Epidermal melanocyte (primary cell): ENCODE data around the gene DIAPH3.

Source experiments
- DNase-seq: peaks from one replicate; pipeline ENCODE4 v3.0.0; 2011; ENCODE audit warnings: low spot score; ENCODE audit not compliant: insufficient read length

Gene DIAPH3

DNA sequence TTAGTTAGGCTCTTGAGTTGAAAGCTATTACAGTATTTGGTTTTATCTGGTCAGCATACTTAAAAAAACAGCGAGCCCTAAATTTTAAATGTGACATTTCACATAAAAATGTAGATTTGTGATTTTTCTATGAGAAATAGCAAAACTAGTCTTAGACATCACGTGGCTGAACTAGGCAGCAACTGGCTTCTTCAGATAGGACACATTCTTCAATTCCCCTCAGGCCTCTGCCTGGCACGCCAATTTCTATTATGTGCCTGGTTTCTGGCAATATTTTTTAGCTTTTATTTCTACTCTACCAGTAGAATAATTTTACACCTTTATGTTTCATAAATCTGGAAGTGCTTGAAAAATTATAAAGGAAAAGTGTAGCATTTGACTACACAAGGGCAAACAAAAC is 433.7 kb downstream of the DIAPH3 start:
- no peak for DNase-seq

DNA sequence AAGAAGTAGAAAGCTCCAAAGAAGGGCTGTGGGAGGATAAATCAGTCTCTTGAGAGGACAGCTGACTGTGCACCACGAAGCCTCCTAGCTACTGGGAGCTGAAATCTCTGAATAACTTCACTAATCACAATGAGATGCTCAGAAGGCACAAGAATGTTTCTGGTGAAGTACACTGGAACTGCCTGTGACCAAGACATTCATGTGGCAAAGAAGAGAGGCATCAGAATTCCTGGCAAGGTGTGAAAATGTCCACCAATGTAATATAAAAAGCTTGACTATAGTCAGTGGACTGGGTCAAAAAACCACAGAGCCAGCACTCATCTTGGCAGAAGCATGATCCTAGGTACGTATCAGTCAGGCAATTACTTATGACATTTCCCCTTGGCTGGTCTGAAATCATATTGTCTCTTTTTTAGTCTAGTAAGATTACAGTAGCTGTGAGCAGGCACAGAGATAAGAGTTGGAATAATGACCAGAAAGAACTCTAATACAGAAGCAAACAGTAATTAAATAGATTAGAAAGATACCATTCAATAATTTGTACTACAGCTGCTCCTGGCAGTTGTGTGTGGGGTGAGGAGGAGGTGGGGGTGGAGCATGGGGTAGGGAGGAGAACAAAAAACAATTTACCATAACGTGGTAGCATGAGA is 434.7 kb downstream of the DIAPH3 start:
- DNase-seq: no peak

DNA sequence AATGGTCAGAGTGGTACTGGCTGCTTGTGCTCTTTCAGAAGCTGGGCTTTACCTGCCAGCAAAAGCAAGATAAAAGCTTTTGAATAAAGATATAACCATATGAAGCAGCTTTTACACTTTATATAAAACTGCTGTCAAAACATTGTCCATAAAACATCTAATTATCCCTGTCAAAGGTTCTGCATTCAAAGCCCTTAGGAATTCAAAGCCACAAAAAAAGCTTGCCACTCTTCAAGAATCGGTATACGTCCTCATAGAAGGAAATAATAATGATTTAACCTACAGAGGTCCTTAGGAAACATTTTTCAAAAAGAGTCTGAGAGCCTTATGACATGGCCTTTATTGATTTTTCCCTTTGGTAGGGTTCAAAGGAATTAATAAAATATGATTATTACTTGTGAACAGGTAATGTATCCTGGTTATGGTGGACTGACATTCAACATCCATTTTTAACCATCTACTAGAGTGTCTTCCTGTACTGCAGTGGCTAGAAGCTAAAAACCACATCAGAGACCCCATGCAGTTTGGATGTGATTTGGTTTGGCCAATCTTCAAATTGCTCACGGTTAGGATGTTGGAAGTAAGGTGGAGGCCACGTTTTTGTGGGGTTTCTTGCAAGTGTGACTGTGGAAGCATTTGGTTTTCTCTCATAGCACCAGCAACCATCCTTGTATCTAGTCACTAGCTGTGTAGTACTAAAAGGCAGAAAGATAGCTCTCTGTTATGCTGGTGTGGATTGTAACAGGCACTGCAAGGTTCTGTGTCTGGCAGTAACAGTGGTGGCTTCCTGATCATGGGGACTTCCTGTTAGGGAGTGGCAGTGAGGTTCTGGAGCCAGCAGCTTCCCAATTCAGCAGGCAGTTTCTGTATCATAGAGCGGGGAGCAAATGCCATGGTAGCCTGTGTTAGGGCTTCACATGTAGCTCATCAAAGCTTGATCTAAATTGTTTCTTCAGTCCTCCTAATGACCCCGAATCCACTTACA is 441.5 kb downstream of the DIAPH3 start:
- DNase-seq: no peak

DNA sequence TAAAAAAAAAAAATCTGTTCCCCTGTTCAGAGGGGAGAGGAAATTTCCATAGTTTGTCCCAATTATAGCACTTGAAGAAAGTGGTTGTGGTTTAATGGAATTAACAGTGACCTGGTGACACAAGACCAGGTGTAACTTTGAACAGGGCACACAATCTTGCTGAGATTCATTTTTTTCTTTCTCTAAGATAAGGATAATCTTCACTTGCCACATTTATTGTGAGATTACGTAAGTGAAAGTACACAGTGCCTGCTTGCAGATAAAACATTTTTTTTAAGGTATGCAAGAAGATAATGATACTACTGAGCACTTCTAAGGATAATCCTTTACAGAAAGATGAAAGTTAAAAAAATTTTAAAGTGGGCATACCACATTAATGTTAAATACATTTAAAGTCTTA is 448.1 kb downstream of the DIAPH3 start:
- DNase-seq: no peak

DNA sequence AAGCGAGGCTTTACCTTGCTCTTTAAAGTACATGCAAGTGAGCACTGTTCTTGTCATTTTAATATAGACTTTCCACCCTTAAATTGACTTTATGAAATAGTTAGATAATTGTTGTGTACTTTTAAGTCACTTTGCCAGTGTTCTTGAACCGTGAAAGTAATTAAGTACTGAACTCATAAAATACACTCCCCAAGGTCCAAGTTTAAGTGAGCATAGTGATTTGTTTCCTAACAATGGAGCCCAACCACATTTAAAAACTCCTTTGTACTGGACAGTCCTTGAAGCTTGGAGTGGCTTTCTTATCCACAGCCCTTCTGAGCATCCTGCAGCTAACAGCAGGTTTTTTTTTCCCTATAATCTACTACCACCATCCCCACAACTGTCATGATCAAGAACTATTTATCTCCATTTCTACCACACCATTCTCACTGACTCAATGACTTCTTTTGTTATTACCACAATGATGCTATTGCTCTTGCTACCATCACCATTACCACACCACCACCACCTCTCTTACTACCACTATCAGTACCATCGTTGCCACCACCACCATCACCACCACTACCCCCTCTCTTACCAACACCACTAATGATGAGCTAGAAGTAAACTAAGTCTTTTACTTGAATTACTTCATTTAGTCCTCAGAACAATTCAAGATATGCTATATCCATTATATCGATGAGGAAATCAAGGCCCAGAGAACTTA is 452.6 kb downstream of the DIAPH3 start:
- DNase-seq: no peak

DNA sequence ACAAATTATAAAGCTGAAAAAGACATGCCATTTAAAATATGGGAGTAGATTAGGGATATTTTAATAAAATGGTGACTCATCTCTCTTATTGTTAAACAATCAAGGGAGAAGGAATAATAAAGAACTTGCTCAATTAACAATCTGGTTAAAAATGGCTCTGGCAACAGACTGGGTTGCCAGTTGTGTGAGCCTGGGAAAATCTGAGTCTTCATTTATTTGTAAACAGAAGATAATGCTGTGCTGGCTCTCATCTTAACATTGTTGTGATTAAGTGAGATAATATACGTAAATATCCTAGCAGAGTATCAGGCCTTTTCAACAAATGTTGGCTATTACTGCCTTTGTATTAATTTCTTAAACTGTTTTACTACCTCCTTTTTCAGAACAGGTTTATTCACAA is 453.3 kb downstream of the DIAPH3 start:
- DNase-seq: no peak

DNA sequence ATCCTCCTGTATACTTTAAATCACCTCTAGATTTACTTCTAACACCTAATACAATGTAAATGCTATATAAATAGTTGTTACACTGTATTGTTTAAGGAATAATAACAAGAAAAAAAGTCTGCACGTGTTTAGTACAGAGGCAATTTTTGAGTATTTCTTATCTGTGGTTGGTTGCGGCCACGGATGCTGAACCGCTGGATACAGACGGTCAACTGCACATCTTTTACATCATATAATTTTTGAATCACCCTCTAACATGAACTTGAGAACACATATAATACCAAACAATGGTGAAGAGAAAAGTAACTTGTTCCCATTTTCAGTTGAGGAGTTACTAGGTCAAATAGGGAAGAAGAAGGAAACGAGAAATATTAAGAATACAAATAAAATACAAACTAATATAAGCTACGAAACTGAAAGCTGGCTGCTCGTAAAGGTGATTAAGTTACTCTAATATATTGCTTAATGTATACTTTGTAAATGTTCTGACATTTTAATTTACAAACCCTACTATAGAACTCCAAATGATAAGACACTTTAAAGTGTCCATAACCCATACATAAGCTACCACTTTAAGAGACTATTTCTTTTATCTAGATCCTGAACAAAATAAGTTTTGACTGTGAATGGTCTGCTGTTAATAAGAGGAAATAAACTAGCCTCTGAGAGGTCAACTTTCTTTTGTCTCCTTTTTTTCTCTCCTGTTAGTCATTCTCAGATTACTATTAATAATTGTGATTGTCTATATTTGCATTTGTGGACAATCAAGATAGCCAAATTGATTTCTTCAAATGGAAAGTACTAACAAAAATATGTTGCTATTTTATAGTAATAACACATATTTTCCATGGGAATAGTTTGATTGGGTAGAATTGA is 457.4 kb downstream of the DIAPH3 start:
- no peak for DNase-seq

DNA sequence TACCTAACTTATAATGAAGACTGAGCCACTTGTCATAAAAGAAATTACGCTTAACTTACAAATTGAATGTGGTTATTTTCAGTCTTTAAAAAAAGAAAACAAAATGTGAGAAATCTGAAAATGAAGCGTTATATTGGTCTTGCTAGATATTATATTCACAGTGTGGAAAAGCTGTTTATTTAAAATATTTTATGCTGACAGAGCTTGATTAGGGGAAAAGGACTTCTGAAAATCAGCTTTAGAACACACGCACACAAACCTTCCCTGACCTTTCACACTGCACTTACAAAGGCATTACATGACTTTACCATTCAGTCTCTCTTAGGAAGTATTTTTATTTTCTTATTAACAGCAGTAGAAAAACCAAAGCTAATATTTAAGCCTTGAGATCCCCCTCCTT is 461.5 kb downstream of the DIAPH3 start:
- no peak for DNase-seq

DNA sequence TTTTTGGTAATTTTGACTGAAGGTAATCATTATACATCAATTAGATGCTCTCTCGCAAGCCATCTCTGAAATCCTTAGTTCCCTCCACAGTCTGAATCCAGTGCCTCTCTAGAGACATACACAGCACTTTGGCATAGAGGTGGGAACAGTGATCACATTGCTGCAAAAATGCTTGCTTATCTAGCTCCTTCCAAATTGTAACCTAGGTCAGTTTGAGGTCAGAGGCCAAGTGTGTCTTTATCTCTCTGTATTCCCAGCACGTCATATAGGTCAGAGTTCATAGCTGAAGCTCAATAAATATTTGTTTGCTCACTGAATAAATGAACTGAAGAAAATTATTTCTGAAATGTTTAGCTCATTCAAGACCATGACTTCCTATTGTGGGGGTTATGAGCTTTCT is 462.5 kb downstream of the DIAPH3 start:
- DNase-seq: no peak

DNA sequence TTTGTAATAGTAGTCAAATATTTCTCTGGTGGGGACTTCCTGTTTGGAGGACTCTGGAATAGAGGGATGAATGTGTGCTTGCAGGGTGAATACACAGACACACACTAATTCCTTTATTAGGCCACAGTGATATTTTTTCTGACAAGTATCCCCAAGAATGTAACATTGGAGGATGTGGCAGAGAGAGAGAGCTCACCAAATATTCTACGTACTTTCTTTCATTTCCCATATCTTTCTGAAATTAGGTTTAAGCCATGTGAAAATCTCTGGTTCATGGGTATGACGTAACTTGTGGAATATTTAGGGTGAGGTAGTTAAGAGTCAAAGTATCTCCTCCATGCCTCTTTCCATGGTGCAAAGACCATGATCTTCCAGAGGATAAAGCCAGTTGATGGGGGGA is 463.4 kb downstream of the DIAPH3 start:
- no peak for DNase-seq

DNA sequence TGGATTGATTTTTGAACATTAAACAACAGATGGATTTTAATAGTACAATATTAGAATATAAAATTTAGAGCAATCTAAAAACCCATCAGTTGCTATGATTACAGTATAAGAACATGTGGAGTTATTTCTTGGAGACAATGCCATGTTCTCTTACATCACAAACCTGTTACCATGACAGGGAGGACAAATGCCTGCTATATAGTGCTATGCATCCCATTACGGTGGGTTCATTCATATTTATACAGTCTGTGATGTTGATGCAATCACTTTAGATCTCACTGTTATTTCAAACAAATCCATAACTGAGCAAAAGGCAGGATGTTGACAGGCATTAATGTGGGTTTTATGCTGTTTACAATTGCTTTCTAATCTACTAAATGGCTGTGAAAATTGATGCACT is 467.5 kb downstream of the DIAPH3 start:
- no peak for DNase-seq

DNA sequence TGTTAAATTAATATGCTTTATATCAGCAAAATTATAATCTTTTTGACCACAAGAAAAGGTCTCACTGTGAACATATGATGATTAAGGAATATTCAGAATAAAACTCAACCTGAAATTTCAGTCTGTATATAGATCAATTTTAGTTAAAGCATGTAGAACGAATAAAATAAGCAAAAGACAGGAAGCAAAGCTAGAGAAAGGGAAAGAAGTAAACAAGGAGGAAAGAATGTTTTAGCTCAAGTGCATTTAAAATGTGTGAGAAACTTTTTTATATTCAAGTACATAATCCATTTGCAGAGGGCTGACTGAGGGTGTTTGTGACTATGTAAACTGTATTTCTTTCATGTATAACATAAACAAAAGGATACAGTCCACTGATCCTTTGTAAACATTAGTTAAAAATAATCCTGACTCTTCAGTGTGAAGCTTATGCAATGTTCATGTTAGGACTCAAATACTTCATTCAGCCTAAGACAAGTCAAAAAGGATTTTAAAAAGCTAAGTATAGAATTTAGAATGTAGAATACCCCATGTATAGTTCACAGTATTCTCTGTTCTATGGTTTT is 472.1 kb downstream of the DIAPH3 start:
- no peak for DNase-seq

DNA sequence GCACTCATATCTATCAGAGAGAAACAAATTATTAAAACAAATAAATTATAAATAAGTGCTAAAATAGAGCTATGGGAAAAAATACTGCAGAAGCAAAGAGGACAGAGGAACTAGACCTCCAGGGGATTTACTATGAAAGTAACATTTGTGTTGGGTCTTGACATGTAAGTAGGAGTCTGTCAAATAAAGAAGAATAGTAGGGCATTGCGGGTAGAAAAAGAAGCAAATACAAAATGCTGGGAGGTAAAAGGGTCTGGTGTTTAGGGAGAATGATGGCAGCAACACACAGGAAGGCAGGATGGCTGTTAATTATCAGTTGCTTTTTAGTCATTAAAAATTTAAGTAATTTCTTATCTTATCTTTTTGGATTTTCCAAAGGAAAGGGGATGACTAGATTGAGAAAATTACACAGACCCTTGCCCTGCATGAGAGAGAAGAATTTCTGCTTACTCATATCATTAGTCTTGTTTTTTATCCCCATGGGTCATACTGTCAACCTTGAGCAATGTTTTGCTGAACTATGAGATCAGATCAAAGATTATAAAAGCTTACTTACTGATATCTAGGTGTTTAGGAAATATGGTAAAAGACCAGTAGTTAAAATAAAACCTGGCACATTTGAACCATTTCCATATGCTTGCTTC is 472.7 kb downstream of the DIAPH3 start:
- no peak for DNase-seq

DNA sequence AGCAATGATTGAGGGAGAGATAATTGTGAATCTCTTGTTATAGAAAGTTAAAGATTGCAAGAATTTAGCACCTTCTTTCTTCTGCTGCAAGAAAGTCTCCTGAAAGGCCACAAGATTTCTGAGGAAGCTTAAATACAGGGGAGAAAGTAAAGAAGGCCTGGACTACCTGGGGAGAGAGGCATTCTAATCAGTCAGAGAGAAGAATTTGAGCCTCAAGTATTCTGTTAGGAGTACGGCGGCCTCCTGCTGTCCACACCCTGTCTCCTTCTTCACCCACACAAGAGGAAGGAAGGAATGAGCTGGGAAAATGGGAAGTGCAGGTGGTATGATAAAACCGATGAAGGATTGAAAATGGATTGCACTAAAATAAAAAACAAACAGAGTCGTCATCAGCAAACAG is 474.7 kb downstream of the DIAPH3 start:
- no peak for DNase-seq

DNA sequence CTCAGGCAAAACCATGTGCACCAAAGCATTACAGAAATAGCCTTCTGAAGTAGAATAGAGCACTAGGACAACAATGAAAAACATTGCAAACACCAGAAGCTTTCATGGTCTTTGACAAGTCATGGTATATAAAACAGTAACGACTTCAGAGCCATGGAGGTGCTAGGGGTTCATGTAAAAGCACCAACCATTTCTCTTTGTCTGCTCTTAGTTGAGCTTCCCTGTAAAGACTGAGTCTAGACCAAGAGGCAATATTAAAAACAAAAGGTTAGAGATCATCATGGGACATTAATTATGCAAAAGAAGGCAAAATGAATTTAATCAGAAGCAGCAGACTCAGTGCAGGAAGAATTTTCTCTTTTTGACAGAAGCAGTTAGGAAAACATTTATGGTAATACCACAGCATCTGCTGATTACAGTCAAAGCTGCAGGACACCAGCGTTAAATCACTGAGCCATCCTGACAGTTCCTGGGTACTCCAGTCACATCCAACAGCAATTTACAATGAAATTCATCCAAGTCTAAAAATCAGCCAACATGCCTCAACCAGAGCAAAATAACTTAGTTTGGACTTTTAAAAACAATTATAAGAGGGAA is 476.8 kb downstream of the DIAPH3 start:
- DNase-seq: no peak

DNA sequence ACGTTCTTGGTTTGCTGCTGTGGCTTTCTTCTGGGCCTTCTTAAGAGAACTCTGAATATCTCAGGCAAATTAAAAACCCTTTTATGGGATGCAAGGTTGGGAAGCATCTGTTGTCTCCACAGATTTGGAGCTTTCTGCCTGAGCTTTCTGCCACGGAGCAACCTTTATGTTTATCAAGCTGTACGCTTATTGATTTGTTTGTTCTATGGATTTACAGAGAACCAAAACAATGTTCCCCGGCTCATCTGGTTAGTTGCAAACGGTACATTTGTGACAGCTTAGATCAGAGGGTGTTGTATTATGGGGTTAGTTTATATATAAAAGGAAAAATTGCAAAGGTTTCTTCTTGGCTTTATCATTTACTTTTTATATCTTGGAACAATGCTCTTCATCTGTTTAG is 479.6 kb downstream of the DIAPH3 start:
- no peak for DNase-seq

DNA sequence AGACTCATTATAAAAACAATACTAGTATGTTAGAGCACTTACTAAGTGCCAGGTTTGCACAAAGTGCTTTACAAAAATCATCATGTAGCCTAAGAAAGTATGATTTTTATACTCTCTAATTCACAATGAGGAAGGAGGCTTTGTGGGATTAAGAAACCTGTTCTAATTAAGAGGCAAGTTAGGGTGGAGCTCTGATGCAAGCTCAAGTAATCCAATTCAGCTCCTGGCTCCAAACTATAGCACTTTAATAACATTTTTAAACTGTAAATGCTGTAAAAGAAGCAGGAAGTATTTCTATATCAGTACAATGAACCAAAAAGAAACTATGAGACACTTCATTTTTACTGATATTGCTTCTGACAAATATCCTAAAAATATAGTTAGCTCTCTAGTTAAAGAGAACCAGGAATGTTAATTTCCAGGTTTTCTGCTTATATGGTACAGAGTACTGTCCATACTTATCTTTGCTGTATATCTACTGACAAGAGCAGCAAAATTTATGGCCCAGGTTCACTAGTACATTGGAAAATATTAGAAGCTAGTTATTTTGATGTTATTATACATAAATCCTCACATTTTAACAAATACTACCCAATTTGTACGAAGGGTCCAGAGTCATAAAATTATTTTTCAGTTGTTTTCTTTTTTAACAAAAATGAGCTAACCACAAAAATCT is 482.0 kb downstream of the DIAPH3 start:
- no peak for DNase-seq

DNA sequence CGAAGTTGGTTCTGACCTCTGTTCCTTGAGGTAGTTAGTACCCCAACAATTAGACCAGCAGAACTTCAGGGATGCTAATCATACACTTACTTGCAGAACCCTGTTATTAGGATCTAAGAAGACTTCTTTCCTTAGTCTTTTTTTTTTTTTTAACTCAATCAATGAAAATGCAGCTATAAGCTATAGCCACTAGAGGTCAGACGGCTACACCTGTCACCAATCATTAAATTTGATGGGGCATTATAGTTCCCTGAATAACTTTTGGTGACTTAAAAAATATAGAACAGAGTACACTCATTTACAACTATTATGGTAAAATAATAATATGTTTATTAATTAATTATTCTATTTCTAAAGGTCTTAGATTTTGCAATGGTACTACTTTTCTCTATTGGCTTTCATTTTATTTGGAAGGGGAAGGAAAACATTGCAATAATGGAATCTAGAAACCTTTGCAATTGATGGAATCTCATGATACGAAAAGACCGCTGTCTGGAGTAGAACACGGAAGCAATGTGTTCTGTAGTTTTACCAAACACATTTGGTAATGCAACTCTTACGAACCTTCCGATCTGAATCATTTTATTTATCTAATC is 483.2 kb downstream of the DIAPH3 start:
- no peak for DNase-seq

DNA sequence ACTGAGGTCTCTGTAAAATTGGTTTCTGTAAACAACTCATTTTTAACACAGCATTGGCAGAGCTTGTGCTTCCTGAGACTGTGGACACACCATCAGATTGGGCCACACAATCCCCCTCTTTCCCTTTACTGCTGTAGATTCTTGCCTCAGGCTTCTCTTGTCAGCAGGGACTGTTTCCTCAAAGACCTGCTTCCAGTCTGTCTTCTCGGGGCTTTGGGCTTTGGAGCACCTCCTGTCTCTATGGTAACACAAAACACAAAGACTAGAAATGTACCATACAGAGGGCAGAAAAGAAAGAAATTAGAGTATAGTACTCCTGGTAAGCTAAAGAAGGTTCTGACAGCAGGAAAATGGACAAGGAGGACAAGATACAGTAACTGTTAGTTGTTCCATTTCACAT is 484.5 kb downstream of the DIAPH3 start:
- DNase-seq: no peak
